NCI-H2196 (cell line): ENCODE data around the gene MAPK11.
A peak's percentile ranks its signal among the peaks of the same experiment; 100 is the strongest.

ENCODE experiments used
- DNase-seq: peaks from one replicate; lab custom pipeline; 2025; ENCODE audit not compliant: unreplicated experiment; lab: John Stamatoyannopoulos, UW

Gene MAPK11

GRCh38 chr22:50269970-50270665 is at the start of gene MAPK11:
Gene MAPK11, minus strand, starts transcription at chr22:50270380. Its CDS starts 88 bp downstream, at chr22:50270292.
- DNase-seq: peak; percentile 48

GRCh38 chr22:50319503-50319951 is 49.3 kb upstream of the MAPK11 start:
- no peak for DNase-seq

- no peak for DNase-seq
Measured at GRCh38 chr22:50318698-50319411, 48.7 kb upstream of the MAPK11 start.

- no peak for DNase-seq
Measured at GRCh38 chr22:50318356-50318697, 48.1 kb upstream of the MAPK11 start.

- no peak for DNase-seq
Measured at GRCh38 chr22:50317674-50318073, 47.5 kb upstream of the MAPK11 start.

GRCh38 chr22:50317178-50317577 is 47.0 kb upstream of the MAPK11 start:
- no peak for DNase-seq

GRCh38 chr22:50316114-50317065 is 46.2 kb upstream of the MAPK11 start:
- DNase-seq: no peak

GRCh38 chr22:50315289-50316113 is 45.3 kb upstream of the MAPK11 start:
- no peak for DNase-seq

GRCh38 chr22:50314455-50315288 is 44.5 kb upstream of the MAPK11 start:
- DNase-seq: no peak

- no peak for DNase-seq
Measured at GRCh38 chr22:50314081-50314454, 43.9 kb upstream of the MAPK11 start.

GRCh38 chr22:50313600-50313999 is 43.4 kb upstream of the MAPK11 start:
- no peak for DNase-seq

- no peak for DNase-seq
Measured at GRCh38 chr22:50313021-50313420, 42.8 kb upstream of the MAPK11 start.

- DNase-seq: no peak
Measured at GRCh38 chr22:50312371-50312770, 42.2 kb upstream of the MAPK11 start.

- no peak for DNase-seq
Measured at GRCh38 chr22:50311606-50312351, 41.6 kb upstream of the MAPK11 start.

GRCh38 chr22:50310949-50311444 is 40.8 kb upstream of the MAPK11 start:
- DNase-seq: no peak

GRCh38 chr22:50310031-50310722 is 40.0 kb upstream of the MAPK11 start:
- no peak for DNase-seq

- no peak for DNase-seq
Measured at GRCh38 chr22:50309601-50309991, 39.4 kb upstream of the MAPK11 start.

GRCh38 chr22:50308986-50309600 is 38.9 kb upstream of the MAPK11 start:
- DNase-seq: no peak
